Stimulated activated CD4-positive, alpha-beta T cell treated with anti-CD3 and anti-CD28 coated beads, Interleukin-12 subunit alpha, Interleukin-12 subunit beta, amount 100 ng/mL, for 24 hours (primary cell): ENCODE measurements around the gene AMBRA1.

Source experiments
- DNase-seq, 2 experiments: peaks; one replicate each; pipeline ENCODE4 v3.0.0-alpha.2; 2020; ENCODE audit warnings: low read depth in 2 of 2

Gene AMBRA1

DNA sequence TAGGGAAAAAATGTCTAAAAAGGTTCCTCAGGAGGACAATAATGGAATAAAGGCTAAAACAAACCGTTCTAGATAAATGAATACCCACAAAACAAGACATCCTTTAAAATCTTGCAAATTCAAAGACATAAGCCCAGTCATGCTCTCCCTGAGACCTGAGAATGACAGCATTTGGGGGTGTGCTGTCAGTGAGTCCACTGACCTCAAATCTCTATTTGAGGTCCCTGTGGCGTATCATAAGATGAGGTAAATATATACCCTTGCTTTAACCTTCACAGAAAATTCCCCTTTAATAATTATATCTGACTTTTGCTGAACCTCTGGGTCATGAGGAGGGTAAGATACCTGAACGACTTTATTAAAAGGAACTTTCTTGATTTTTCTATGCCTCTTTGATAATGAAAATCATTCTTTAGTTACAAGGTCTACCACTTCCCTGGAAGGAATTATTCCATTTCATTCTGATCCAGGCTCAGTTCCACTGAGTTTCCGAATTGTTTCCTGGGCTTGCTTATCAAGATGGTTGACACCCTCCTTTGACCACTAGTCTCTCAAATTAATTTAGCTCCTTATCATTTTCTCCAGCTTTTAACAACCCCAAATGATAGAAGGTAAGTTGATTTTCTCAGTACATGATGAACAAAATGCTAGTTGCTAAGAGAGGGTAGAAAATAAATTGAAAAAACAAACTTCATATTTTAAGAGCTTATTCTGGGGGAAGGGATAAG lies 148.5 kb downstream of the AMBRA1 start:
- DNase-seq: no peak

DNA sequence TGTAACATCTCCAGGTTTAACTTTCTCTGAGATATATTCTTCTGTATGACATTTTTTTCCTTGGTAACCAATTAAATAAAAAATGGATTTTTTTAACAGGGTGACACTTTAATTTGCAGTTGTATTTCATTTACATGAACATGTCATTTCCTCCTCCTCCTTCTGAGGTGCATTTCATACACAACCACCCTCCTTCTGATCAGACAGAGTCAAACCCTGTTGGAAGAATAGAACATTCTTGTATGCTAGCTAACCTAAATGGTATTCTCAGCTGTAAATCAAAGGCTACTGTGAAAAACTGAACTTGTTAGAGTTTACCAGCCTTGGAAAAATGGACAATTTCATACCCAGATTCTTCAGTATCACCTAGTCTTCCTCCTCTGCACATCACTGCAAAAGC lies 149.5 kb downstream of the AMBRA1 start:
- no peak for DNase-seq

DNA sequence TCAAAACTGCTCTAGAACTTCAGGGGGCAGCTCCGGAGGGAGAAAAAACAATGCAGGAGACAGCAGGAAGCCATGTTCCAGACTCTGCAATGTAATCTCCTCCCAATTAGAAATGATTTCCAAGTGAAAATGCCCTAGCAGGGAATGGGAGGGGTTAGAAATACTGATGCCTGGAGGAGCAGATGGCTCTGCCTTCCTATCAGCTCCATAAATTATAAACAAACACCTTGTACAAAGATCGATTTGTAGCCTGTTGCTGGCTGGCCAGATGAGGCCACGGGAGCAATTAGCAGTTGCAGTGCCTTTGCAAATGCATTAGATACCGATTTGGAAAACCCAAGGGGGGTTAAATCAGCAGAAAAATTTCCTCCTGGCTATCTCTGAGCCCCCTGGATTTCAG lies 155.6 kb downstream of the AMBRA1 start:
- DNase-seq: no peak

DNA sequence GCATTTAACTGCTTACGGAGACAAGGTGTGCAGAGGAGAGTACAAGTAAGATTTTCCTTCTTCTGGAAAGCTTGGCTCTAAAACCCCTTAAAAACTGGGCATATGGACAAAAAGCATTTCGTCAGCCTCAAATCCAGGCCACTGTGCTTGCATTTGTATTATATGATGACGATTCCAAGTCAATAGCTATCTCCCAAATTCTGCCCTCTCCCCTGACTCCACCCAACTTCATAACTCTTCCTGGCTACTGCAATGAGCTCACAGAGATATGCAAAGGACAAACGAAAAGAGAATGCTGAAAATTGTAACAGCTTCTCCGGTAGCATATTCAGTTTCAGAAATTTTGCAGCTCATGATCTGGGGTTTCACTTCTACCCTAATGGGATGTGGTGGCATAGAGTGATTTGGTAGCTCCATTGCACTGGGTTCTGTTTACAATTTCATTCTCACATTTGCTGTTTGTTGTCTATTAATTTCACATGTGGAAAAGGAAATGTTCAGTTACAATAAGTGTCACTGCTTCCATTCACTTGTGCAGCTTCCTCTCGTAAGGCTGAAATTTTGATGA lies 156.6 kb downstream of the AMBRA1 start:
- no peak for DNase-seq

DNA sequence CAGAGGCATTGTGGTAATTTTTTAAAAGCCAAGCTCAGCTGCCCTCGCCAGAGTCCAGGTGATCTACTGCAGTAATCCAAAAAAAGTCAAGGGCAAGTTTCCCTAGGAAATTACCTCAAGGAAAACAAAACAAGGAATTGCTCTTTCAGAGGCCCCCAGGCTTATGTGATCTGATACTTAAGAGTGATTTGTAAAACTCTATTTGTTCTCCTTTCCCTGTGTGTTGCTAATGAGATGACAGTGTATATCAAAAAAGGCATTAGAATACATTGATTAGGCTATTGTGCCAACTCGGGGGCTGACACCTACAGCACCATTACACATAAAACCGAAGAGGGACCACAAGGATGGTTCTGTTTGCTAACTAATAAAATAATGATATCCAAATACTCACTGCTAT lies 157.7 kb downstream of the AMBRA1 start:
- no peak for DNase-seq

DNA sequence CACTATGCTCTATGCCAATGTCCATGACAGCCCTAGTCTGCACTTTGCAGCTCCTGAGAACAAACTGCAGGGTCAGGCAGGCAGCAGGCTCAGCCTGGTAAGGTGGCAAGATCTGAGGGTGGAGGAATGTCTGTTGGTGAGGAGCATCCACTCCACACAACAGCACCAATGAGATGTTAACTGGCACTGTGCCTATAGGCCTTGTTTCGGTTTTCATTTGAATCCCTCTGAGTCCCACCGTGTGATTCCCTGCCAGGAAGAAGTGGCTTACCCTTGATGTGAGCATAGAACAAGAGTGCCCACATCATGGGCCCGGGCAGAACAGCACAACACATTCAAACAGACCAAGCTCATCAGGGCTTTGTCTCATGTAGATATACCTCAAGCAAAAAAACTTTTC lies 158.1 kb downstream of the AMBRA1 start:
- no peak for DNase-seq

DNA sequence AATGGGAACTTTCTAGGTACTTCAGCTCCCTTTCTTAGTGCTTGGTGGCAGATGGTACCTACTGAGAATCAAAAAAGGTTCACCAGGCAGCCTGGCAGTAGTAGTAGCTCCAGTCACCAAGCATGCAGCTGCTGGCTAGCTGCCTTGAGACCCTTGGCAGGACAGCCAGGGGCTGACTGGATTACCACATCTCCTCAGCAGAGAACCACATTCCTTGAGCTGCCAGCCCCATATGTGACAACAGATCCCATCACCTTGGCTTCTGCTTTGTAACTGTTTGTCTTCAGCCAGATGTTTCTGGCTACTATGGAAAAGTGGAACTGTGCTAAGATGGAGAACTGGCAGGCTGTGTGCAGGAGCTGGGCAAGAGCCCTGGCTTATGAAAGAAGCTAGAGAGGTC lies 162.6 kb downstream of the AMBRA1 start:
- no peak for DNase-seq

DNA sequence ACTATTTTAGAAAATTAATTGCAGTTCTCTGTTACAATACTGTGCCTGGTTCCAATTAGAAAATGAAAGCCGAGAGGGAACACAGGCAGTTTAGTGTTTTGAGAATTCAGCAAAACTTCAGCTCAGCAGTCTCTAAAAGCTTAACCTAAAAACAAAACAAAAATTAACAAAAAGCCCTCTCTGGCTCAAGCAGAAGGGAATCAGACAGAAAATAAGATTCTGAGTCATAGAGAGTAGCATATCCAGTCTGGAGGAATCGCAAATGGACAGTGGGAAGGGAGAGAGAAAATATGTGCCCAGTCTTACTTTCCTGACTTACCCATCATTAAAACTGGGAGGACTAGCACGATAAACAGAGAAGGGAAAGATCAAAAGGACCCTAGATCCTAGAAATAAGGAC lies 164.1 kb downstream of the AMBRA1 start:
- no peak for DNase-seq

DNA sequence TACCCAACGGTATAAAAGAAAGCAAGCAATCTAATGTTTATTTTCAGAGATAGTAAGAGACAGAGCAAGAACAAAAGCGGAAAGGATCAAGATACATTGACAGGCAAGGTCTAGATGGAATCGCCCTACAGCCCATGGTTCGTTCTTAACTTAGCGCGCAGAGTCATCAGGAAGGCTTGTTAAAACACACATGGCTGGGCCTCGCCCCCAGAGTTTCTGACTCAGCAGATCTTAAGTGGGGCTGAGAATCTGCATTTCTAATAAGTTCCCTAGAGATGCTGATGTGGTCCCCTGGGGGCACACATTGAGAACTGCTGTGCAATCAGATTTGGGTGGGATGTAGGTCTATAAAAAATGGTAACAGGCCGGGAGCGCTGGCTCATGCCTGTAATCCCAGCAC lies 166.5 kb downstream of the AMBRA1 start:
- no peak for DNase-seq

DNA sequence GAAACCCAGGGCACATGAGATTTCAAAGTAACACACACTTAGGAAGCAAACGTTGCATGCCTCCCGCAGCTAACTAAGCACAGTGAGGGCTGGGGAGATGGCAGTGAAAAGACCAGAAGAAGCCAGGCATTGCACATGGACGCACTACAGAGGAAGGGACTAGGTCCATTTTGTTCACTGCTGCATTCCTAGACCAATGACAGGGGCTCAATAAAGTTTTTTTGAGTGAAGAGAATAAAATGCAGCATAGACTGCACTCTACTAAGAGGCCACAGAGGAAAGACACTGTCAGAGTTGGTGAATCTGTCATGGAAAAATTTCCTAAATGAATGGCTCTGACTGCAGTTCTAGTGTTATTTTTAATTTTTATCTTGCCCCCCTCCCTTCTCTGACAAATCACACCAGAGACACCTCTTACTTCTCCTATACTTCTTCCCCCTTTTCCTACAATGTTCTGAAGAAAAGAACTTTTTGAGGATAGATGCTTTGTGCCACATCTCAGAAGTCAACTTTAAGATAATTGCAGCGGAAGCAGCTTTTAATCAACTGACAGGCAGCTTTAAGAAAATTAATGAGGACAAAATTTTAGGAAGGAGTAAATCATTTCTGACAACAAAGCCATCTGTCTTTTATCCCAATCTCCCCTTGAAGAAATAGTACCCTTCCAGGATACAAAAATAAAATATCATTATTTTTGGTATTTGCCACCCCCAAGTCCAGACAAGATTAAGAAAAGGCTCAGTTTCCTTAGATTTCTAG lies 167.4 kb downstream of the AMBRA1 start:
- DNase-seq: no peak

DNA sequence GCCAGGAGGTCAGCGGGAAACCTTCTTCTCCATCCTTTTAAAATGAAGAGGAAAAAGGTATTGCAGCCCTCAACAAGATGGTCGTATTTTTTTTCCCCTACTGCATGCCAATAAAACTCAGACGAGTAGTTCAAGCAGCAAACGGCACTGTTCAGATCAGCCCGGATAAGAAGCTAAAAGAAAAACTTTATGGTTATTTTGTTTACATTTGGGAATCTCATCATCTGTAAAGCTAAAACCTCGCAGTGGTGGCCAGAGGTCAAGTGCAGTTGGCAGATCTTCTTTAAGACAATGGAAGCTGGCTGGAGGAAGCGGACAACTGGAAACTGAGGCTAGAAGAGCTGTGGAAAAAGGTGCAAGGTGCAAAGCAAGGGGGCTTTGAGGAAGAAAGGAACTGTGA lies 171.2 kb downstream of the AMBRA1 start:
- DNase-seq: no peak

DNA sequence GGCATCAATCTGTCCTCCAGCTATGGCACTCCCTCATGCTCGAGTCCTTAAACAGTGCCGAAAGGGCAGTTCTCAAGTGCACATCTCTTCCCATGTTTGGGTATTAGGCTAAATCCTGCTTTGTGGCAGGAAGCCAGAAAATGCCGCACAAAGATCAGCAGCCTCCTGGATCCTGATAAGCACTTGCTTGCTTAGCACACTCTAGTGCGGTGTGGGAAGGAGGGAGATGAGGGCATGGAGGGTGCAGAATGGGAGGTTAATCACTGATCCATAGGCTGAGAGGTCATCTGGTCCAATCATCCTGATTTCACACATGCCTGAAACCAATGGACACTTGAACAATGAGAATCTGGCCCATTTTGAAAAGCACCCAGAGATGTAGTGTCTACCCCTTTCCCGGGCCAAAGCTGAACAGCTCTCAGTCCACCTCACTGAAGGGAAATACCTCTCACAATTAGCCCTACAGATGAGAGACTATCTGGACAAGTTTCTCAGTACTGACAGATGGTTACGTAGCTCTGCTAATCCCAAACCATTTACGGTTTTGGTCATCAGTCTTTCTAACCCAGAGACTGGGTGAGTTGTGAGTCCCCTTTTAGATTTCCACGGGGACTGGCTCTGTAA lies 172.5 kb downstream of the AMBRA1 start:
- DNase-seq: no peak

DNA sequence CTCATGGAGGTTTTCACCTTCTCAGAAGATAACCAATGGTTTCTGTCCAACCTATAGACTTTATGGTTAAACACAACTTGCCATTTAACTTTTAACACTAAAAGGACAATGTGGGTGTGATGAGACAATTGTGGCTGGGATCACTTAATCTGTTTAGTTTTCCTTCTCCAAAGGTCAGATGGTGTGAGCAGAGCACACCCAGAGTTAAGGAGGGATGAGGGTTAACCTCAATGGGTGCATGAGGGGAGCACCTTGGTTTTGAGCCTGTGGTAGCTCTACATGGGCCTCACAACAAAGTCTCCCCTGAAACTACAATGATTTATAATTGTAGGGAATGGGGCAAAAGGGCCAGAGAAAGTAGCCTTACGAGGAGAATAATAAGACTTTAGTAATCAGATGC lies 173.3 kb downstream of the AMBRA1 start:
- DNase-seq: no peak

DNA sequence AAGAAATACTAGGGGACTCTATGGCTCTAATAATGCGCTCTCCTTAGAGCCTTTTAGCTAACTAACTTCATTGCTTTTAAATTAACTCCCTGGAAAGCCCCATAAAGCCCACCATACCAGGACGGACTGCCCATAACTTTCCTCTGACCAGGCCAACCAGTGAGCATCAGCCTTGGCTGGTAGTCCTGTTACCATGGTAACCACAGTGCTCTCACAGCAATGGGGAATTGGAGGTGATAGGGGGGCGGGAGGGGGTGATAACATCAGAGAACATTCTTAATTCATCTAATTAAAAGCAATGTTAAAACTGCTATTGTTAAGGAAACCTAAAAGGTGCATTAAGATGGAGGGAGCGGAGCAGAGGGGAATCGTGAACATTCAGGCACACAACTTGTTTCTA lies 175.1 kb downstream of the AMBRA1 start:
- DNase-seq: no peak

DNA sequence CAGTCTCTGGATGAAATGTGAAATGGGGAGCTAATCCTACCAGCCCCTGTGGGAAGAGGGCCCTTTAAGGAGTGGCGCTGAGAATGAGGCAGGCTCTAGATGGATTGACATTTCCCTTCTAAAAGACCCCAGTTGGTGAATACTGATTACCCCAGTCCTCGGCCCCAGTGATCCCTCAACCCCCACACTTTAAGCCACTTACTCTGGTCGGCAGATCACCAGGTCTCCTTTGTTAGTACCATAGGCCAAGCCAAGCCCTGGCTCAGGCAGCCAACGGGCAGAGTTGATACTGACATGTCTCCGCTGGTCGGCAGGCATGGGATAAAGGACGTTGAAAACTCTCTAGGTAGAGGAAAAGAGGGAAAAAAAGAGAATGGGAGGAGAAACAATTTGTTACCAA lies 176.1 kb downstream of the AMBRA1 start:
- DNase-seq: no peak

DNA sequence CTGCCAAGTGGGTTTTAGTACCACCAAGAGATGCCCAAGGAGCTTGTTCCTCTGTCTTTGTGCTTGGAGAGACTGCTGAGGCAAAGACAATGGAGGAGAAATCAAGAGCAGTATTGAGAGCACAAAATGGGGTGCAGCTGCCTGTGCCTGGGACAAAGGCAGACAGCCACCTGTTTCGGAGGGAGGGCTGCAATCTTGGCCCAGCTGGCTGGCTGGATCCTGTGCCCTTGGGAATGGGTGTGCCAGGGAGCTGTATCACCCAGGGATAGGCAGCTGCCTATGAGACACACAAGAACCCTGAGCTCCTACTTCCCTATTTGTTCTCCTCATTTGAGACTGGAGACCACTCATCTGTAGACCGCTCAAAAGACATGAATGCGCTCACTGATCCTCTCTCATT lies 178.9 kb downstream of the AMBRA1 start:
- no peak for DNase-seq

DNA sequence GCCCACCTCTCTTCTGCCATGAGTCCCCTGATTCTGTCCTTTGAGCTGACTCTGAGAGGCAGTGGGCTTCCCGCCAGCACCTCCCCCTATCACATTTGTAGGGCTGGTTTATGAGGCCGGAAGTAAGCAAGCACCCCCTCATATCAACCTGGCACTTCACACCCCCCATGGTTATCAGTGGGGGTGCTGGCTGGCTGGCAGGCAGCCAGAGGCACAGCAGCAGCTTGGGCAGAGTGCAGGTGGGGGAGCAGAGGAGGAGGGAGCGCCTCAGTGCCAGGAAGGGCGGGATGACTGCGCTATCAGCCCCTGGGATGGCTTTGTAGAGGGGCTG lies 179.4 kb downstream of the AMBRA1 start:
- no peak for DNase-seq

DNA sequence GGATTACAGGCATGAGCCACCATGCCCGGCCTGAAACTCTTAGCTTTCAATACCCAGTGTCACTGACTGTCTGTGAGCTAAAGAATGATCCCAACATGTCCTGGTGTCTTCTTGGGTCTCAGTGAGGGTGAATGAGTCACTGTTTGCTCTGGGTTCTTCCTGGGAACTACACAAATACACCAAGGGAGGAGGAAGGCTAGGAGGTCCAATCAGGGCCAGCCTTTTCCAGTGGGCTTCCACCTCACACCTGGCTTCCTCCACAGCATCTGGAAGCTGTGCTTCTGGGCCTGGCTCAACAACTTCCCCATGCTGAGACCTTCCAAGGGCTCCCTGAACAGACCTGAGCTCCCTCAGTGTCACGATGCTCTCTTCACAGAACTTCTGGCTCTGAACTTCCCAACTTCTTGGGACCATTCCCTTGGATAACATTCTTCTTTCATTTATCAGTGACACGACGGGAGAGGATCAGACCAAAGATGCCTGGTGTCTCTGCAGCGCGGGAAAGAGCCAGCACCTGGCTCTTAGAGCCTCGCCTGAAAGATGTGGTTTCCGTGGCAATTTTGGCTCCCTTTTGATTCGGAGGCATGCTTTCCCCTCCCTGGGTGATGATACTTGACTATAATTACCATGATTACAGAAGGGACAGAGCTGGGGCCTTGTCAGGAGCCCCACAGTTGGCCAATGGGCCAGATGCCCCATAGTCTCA lies 179.9 kb downstream of the AMBRA1 start:
- DNase-seq: no peak

DNA sequence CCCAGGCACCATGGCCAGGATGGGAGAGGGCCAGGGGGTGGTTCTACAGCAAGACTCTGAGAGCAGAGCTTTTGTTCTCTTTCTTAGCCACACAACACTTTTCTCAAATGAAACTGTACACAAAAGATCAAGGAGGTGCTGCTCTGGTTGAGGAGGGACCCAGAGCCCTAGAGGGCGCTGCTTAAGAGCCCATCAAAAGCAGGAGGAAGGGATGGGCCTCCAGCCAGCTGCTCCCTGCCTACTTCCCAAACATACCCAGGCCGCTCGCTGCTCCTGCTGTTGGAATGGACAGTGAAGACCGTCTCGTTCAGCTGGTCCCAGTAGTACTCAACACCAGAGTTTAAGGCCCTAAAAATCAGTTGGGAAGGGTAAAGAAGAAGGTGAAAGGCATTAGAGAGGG lies 183.8 kb downstream of the AMBRA1 start:
- no peak for DNase-seq

DNA sequence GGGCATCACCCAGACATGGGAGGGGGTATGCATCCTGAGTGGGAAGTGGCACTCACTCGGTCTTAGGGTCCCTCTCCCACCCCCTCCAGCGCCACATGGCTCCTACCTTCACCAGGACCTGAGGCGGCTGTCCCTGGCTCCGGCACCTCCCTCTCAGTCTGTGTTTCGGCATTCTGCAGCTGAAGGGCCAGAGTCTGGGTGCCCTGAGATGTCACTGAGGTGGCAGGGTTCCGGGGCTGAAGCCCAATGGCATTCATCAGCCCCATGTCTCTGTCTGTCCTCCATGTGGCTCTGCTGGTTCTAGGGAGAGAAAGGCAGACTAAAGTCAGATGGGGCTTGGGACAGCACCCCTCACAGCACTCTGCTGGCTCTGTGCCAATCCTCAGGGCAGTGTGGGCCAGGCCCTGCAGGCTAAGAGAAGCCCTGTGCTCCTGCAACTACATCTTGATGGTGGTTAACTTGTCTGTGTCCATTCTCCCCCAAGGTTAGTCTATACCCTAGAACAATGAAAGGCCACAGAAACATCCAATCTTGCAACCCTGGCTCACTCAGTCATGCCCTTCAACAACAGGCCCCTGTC lies 185.3 kb downstream of the AMBRA1 start:
- no peak for DNase-seq

DNA sequence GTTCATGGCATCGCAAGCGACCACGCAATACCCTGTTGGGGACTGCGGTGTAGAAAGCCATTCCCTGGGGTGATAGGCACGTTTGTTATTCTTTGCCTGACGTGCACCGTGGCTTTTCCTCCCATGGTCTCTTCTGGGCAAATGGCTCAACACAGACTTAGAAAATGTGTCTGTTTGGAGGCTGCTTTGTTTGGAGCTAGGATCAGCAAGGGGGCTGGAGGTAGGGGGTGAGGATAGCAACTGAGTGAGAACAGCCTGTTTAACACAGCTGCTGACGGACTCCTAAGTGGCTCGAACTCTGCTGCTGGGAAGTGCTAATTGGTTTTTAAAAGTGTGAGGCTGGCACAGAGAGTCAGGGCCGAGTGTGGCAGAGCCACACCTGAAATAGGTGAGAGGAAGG lies 186.2 kb downstream of the AMBRA1 start:
- DNase-seq: no peak

DNA sequence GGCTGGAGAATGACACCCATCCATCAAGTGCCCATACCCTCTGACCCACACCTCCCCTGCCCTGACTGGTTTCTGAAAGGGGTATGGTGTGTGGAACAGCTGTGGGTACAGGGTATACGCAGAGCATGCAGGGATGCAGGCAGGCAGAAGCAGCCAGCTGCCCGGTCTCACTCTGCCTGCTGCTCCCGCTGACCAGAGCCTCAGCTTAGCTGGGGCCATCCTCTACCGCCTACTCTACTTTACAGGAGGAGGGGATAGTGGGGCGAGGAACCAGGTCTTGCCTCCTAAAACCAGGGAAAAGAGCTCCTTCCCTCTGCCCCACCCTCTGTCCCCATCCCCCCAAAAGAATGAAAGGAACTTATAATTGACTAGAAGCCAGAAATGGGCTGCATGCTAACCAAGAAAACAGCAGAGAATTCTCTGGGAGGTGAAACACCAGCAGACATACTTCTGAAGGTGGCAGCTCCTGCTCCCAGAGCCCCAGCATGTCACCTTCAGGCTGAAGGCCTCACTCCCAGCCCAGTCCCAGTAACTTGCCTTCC lies 189.3 kb downstream of the AMBRA1 start:
- DNase-seq: no peak
